ENCODE measurements around the gene SCUBE1. TPM values are rescaled to one million over a fixed set of nuclear protein-coding genes. Genes with fewer than 3 reads are reported as not detected.

Gene SCUBE1
- total and polyA plus RNA-seq, 2 of the 8 experiments (the other 6 are each of a cell fraction or from before 2014, with no cell fraction given), result 2.3 to 4.9 TPM

GRCh38 chr22:43390166-43390565, 47.0 kb upstream of the SCUBE1 start:
- Histone ChIP-seq H3K14ac (ENCODE audit: insufficient read length) (no peak overlapping the region), H2BK15ac (ENCODE audit: low read length) (no peak overlapping the region), H3K9me3 (ENCODE audit: insufficient read depth in 2 of 2, low read depth in 1 of 2, low read length in 1 of 2) (no peaks in the 10 kb centered on the region), H3K23me2 (ENCODE audit: low read depth, low read length) (no peaks in the 10 kb centered on the region), H3K79me2 (ENCODE audit: control insufficient read depth in 1 of 2, insufficient read depth in 2 of 2, low read length in 2 of 2) (no peaks in the 10 kb centered on the region), H2AK5ac (ENCODE audit: low read depth, low read length) (no peak overlapping the region), H3K4ac (replicated peaks; ENCODE audit: insufficient read length, low read depth, low read length) (no peak overlapping the region), H4K20me1 (replicated peaks in 1 of 2; ENCODE audit: control insufficient read depth in 1 of 2, insufficient read depth in 2 of 2, low read length in 2 of 2) (no peaks in the 10 kb centered on the region), H3K4me1 (replicated peaks in 1 of 4; ENCODE audit: control insufficient read depth in 3 of 4, insufficient read depth in 4 of 4, low read length in 3 of 4) (peaks cover 0 to 8% (median 4%) of the 10 kb centered on the region in 4 experiments; a peak in 4 of 7 replicates), H2BK12ac (ENCODE audit: low read depth, low read length) (no peak overlapping the region), H3K56ac (replicated peaks; ENCODE audit: insufficient read length, low read depth, low read length) (no peak overlapping the region), H4K91ac (replicated peaks; ENCODE audit: insufficient read length, low read length) (no peak overlapping the region), H2BK20ac (ENCODE audit: low read length) (no peak overlapping the region), H3K23ac (ENCODE audit: insufficient read length) (no peak overlapping the region), H2AFZ (ENCODE audit: low read length) (no peak overlapping the region), H3K36me3 (ENCODE audit: control insufficient read depth in 2 of 4, insufficient read depth in 4 of 4, low read length in 3 of 4) (no peaks in the 10 kb centered on the region), H4K8ac (ENCODE audit: extremely low read depth, insufficient read depth, low read length) (no peak overlapping the region; the same call in 1 of the 2 replicates), H3K4me3 (ENCODE audit: extremely low read depth in 1 of 4, insufficient read depth in 2 of 4, low read depth in 3 of 4, low read length in 4 of 4) (no peak overlapping the region), H3K4me2 (ENCODE audit: insufficient read depth in 1 of 2, low read depth in 2 of 2, low read length in 2 of 2) (no peak overlapping the region), H3K79me1 (ENCODE audit: low read depth, low read length) (no peaks in the 10 kb centered on the region), H3K9ac (replicated peaks in 1 of 4; ENCODE audit: extremely low read depth in 1 of 4, low read depth in 3 of 4, low read length in 3 of 4) (no peak overlapping the region), H2BK120ac (replicated peaks; ENCODE audit: low read depth, low read length) (no peak overlapping the region), H2BK5ac (ENCODE audit: low read depth, low read length) (no peak overlapping the region), H3K18ac (ENCODE audit: extremely low read depth, low read length) (no peak overlapping the region), H3K27me3 (replicated peaks in 1 of 4; ENCODE audit: control insufficient read depth in 3 of 4, extremely low read depth in 1 of 4, insufficient read depth in 3 of 4, low read length in 3 of 4) (peaks cover 0 to 12% (median 3%) of the 10 kb centered on the region in 4 experiments; a peak in 4 of 7 replicates), H4K5ac (ENCODE audit: insufficient read length, low read depth, low read length) (no peak overlapping the region), H3K27ac (ENCODE audit: low read depth, low read length) (no peak overlapping the region)
- 92% methylated on average over 3 of the region's 3 CpGs; no CpG with 5 or more reads in 1 of the 2 experiments for WGBS, 2 experiments (ENCODE audit: extremely low coverage in 1 of 2, insufficient coverage in 1 of 2, insufficient read length in 1 of 2, insufficient replicate concordance in 2 of 2, low coverage in 1 of 2, low lambda C conversion rate in 2 of 2, missing lambda C conversion rate in 1 of 2)
- FAIRE-seq (no peak), DNase-seq (ENCODE audit: low read depth in 1 of 2, low spot score in 2 of 2) (no peak)
- CTCF ChIA-PET (ENCODE audit: partially characterized antibody), result interaction anchor here (0.8 to 14.7 kb wide), 9 partner anchors 8 to 353 kb away, joined by 3 to 257 read pairs (median 3); no protein-coding TSS in a partner anchor
- POLR2A ChIA-PET (ENCODE audit: partially characterized antibody), result no interaction called here
- TF ChIP-seq SIX5 (IDR thresholded peaks at IDR 0.05; ENCODE audit: low read depth, low read length), result no peak
- TF ChIP-seq TAF1 (IDR thresholded peaks at IDR 0.05; ENCODE audit: low read depth, low read length), result no peak
- no peak for TF ChIP-seq FOSL1 (IDR thresholded peaks at IDR 0.05; ENCODE audit: insufficient read depth, low read depth, low read length)
- no peak for TF ChIP-seq E2F6 (IDR thresholded peaks at IDR 0.05)
- no peak for TF ChIP-seq YY1 (IDR thresholded peaks at IDR 0.05; ENCODE audit: low read depth, low read length)
- no peak for TF ChIP-seq CTCF (IDR thresholded peaks at IDR 0.05; ENCODE audit: control extremely low read depth in 1 of 3, insufficient read depth in 1 of 3, low read depth in 1 of 3, low read length in 3 of 3)
- no peak for TF ChIP-seq TEAD4 (IDR thresholded peaks at IDR 0.05; ENCODE audit: low read depth, low read length)
- no peak for TF ChIP-seq CHD2 (IDR thresholded peaks at IDR 0.05; ENCODE audit: low read length)
- TF ChIP-seq GABPA (IDR thresholded peaks at IDR 0.05; ENCODE audit: borderline replicate concordance, insufficient read depth, low read length), result no peak
- TF ChIP-seq EZH2 (IDR thresholded peaks at IDR 0.05; ENCODE audit: low read depth, low read length, severe bottlenecking), result no peak
- no peak for TF ChIP-seq TCF12 (IDR thresholded peaks at IDR 0.05; ENCODE audit: low read depth, low read length)
